AG09309 (cell line): ENCODE data around the gene FAAH2.

ENCODE experiments used
- DNase-seq: peaks from one replicate; pipeline ENCODE4 v3.0.0-alpha.2; 2010; ENCODE audit warnings: low read depth
- H3K4me3 ChIP-seq: 2 replicates; pipeline ENCODE4 v1.5.1; 2011; ENCODE audit warnings: mild to moderate bottlenecking, low read depth, low read length, moderate library complexity; ENCODE audit not compliant: control insufficient read depth
- TF ChIP-seq, protein P1 (sequence below): IDR thresholded peaks from 2 replicates; pipeline ENCODE4 v1.5.1; 2011; ENCODE audit warnings: mild to moderate bottlenecking, low read depth, low read length, inconsistent platforms; ENCODE audit not compliant: insufficient read depth, control insufficient read depth; ENCODE audit errors: missing control alignments

FAAH2 gene

GRCh38 chrX:57286507-57287251 lies at the start of gene FAAH2:
Gene FAAH2, plus strand, starts transcription at chrX:57286706. Its CDS starts 120 bp downstream, at chrX:57286826.
- H3K4me3 ChIP-seq: no peak within 1 kb of the TSS
- DNase-seq: no peak
- TF ChIP-seq, protein P1, sequence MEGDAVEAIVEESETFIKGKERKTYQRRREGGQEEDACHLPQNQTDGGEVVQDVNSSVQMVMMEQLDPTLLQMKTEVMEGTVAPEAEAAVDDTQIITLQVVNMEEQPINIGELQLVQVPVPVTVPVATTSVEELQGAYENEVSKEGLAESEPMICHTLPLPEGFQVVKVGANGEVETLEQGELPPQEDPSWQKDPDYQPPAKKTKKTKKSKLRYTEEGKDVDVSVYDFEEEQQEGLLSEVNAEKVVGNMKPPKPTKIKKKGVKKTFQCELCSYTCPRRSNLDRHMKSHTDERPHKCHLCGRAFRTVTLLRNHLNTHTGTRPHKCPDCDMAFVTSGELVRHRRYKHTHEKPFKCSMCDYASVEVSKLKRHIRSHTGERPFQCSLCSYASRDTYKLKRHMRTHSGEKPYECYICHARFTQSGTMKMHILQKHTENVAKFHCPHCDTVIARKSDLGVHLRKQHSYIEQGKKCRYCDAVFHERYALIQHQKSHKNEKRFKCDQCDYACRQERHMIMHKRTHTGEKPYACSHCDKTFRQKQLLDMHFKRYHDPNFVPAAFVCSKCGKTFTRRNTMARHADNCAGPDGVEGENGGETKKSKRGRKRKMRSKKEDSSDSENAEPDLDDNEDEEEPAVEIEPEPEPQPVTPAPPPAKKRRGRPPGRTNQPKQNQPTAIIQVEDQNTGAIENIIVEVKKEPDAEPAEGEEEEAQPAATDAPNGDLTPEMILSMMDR: no peak

- TF ChIP-seq, protein P1: no peak
- no peak for DNase-seq
- H3K4me3 ChIP-seq: no peak overlapping the region
Measured at GRCh38 chrX:57241967-57242366, 44.5 kb upstream of the FAAH2 start.

- H3K4me3 ChIP-seq: no peak overlapping the region
- DNase-seq: no peak
- TF ChIP-seq, protein P1: no peak
Measured at GRCh38 chrX:57251965-57252364, 34.5 kb upstream of the FAAH2 start.

GRCh38 chrX:57265126-57265525 lies 21.4 kb upstream of the FAAH2 start:
- no peak for DNase-seq
- no peak overlapping the region for H3K4me3 ChIP-seq
- TF ChIP-seq, protein P1: no peak

DNA sequence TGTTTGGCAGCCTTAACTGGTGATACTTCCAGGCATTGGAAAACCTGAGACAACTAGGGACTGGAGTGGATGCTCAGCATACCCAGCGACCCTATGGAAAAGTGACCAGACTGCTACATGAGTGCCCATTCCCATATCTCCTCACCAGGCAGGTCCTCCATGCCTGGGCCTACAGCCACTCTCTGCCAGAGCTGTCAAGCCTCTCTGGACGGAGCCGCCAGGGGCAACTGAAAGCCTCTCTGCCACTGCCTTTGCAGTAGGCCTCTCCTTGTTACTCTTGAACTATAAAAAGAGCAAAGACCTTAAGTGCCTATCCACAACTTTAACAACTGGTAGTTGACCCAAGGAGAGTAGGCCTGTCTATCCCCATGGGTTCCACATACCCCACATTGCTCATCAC lies 20.2 kb upstream of the FAAH2 start:
- TF ChIP-seq, protein P1: no peak
- no peak overlapping the region for H3K4me3 ChIP-seq
- DNase-seq: no peak

- DNase-seq: no peak
- TF ChIP-seq, protein P1: no peak
- H3K4me3 ChIP-seq: no peak overlapping the region
Measured at GRCh38 chrX:57266871-57267270, 19.6 kb upstream of the FAAH2 start.

DNA sequence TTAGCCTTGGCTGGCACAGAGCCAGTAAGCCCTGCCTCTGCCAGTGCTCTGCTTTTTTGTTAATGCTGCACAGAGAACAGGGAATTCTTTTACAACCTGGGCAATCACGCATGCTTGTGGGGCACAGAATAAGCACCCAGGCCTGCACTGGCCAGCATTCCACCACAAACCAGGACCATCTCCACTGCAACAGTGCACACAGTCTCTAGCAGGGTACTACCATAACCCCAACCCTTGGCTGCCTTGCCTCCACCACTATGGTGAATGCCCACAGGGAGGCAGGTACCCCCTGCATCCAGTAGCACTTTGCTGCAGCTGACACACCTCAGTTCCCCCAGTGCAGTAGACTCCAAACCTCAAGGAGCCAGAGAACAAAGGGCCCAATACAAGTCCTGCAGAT lies 19.2 kb upstream of the FAAH2 start:
- no peak overlapping the region for H3K4me3 ChIP-seq
- DNase-seq: no peak
- TF ChIP-seq, protein P1: no peak
